Stimulated activated naive CD8-positive, alpha-beta T cell treated with anti-CD3 and anti-CD28 coated beads, Interleukin-15, Interleukin-2, amounts not matched to agents 100 ng/mL and 50 ng/mL, for 24 hours (primary cell): ENCODE measurements around the gene BST1.
A peak's percentile ranks its signal among the peaks of the same experiment; 100 is the strongest.

ENCODE experiments used
- H3K27ac Mint-ChIP-seq: one replicate; pipeline ENCODE4 v1.8.0; 2021; ENCODE audit warnings: mild to moderate bottlenecking, mixed read lengths
- H3K27me3 Mint-ChIP-seq: one replicate; pipeline ENCODE4 v1.8.0; 2021; ENCODE audit warnings: mixed read lengths
- H3K36me3 Mint-ChIP-seq: one replicate; pipeline ENCODE4 v1.8.0; 2021; ENCODE audit warnings: low read depth, mixed read lengths
- H3K4me1 Mint-ChIP-seq: one replicate; pipeline ENCODE4 v1.8.0; 2021; ENCODE audit warnings: low read depth, mixed read lengths
- H3K4me3 Mint-ChIP-seq: one replicate; pipeline ENCODE4 v1.8.0; 2021; ENCODE audit warnings: mild to moderate bottlenecking, mixed read lengths
- H3K9me3 Mint-ChIP-seq: one replicate; pipeline ENCODE4 v1.8.0; 2021; ENCODE audit warnings: mixed read lengths

Gene BST1, protein sequence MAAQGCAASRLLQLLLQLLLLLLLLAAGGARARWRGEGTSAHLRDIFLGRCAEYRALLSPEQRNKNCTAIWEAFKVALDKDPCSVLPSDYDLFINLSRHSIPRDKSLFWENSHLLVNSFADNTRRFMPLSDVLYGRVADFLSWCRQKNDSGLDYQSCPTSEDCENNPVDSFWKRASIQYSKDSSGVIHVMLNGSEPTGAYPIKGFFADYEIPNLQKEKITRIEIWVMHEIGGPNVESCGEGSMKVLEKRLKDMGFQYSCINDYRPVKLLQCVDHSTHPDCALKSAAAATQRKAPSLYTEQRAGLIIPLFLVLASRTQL

DNA sequence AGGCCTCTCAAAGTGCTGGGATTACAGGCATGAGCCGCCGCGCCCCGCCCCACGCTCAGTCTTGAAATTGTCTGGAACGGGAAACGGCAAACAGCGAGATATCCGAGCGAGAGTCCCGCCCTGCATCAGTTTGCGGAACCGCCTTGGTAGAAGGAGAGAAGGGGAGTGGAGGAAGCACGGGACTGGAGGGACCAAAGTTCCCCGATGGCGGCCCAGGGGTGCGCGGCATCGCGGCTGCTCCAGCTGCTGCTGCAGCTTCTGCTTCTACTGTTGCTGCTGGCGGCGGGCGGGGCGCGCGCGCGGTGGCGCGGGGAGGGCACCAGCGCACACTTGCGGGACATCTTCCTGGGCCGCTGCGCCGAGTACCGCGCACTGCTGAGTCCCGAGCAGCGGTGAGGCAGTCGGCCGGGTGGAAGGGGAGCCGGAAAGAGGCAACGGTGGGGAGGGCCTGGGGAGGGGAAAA, at the start of gene BST1:
Gene BST1 (plus strand): TSS at position 125 of the 463 bp plus-strand sequence. CDS start 80 bp downstream, at position 205.
- no peaks in the 10 kb centered on the region for H3K9me3 Mint-ChIP-seq
- peaks cover 4% of the 10 kb centered on the region for H3K4me1 Mint-ChIP-seq
- H3K36me3 Mint-ChIP-seq = no peaks in the 10 kb centered on the region
- peak within 1 kb of the TSS; percentile 46 for H3K27ac Mint-ChIP-seq
- H3K4me3 Mint-ChIP-seq = peak within 1 kb of the TSS; percentile 83
- H3K27me3 Mint-ChIP-seq = peaks cover 24% of the 10 kb centered on the region

DNA sequence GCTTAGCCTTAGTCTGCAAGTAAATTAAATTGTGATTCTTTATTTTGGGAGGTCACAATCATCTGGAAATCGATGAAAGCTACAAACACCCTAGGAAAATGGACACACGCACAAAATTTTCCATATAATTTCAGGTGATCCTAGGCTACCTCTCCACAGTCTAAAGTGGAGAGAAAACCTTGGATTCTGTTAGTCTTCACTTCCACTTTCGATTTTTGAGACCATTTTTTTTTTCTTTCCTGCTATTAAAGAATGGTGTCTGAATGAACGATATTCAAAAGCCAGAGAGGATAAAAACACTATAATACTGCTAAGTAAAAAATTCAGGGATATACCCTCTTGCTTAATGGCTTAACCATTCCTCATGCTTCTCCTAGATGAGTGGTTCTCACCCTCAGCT, 49.4 kb upstream of the BST1 start:
- H3K9me3 Mint-ChIP-seq = no peaks in the 10 kb centered on the region
- no peaks in the 10 kb centered on the region for H3K27me3 Mint-ChIP-seq
- peak overlapping the region; percentile 88 for H3K27ac Mint-ChIP-seq
- H3K36me3 Mint-ChIP-seq = peaks cover 7% of the 10 kb centered on the region
- peaks cover 88% of the 10 kb centered on the region for H3K4me1 Mint-ChIP-seq
- peak overlapping the region; percentile 90 for H3K4me3 Mint-ChIP-seq

DNA sequence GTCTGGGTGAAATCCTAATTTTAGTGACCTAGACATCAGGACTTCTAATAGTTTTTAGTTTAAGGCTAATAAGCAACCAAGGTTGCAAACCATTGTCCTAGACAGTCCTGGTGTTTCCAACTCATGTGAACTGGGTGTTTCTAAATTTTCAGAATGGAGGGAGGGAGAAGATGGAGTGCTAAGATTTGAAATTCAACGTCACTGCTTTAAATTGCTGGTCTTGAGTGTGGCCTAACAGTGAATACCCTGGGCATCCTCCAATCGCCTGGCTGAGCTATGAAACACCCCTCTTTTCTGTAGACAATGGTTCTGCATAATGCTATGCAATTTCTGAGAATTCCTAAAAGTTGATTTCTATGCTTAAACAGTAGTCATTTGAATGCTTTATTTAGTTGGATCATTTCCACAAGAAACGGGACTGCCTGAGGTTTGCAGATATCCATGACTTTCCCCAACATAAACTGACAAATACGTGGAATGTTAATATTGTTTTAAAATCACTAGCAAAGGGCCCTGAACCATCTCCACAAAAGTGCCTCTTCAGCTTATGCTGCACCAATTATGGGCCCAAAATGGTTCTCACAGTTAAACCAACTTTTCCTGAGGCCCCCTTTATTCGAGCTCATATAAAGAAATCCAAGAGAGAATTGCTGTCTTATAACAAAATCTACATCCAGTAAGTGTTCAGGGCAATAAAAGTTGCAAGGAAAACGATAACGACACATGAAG, 48.8 kb upstream of the BST1 start:
- peak overlapping the region; percentile 90 for H3K4me3 Mint-ChIP-seq
- peaks cover 4% of the 10 kb centered on the region for H3K36me3 Mint-ChIP-seq
- peaks cover 86% of the 10 kb centered on the region for H3K4me1 Mint-ChIP-seq
- H3K9me3 Mint-ChIP-seq = no peaks in the 10 kb centered on the region
- no peaks in the 10 kb centered on the region for H3K27me3 Mint-ChIP-seq
- peak overlapping the region; percentile 88 for H3K27ac Mint-ChIP-seq

DNA sequence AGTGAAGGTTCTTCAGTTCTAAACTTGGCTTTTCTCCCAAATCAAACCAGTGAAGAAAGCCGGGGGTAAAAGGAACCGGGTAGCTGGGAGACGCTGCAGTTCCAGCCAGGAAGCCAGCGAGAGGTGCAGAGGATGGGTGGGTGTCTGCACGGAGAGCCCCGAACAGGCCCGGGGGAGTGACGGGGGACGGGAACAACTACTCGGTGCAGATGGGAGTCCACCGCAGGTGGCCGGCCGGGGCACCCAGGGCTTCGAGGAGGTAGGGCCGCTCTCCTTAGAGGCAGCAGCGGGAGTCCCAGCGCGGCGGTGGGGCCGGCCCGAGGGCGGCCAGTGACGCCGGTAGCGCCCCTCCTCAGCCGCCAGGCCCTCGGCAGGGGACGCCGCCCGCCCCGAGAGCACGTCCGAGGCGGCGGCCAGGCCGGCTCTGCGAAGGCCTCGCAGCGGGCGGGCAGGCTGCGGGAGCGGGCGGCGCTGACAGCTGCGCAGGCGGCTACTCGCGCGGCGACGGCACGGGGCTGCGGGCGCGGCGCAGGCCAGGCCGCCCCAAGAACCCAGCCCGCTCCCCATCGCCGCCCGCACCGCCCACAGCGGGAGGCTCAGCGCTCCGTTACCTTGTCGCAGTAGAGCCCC, 48.2 kb upstream of the BST1 start:
- Mint-ChIP-seq H3K27me3 (no peaks in the 10 kb centered on the region), H3K4me1 (peaks cover 86% of the 10 kb centered on the region), H3K4me3 (peak overlapping the region; percentile 90), H3K27ac (peak overlapping the region; percentile 96), H3K36me3 (peaks cover 4% of the 10 kb centered on the region), H3K9me3 (no peaks in the 10 kb centered on the region)

DNA sequence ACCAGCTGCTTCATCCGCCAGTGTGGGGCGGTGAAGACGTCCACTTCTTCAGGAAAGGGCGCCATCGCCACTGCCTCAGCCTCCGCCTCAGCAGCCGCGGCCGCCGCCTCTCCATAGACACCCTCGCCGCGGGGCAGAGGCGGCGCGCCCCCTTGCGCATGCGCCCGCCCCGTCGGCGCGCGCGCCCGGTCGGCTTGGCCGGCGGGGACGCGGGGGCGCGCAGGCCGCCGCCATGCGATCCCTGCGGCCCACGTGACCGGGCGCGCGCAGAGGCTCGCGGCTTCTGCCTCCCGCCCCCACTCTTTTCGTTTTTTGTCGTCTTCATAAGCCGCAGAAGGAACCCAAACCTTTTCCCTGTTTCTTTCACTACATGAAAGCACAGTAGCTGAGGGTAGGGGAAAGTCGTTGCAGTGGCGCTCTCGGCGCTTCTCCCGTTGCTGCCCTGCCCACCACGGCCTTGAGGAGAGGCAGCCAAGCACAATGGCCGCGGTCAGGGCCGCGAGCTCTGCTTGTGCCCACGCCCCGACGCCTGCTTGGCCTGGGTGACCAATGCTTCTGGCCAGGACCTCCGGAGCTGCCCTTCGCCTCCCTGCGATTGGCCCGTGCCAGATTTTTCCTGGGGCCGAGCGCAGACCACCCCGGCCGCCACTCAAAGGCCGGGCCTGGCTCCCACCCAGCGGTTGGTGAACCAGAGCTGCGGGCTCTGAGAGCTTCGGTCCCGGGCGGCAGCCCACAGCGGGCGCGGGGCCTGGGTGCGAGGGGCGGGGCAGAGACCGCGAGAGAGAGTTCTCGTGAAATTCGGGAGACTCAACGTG, 47.4 kb upstream of the BST1 start, which contains the start of gene FBXL5:
Gene FBXL5 (minus strand): TSS at position 135 of the 815 bp plus-strand sequence. CDS start 70 bp downstream, at position 65.
- H3K36me3 Mint-ChIP-seq = peaks cover 4% of the 10 kb centered on the region
- H3K4me1 Mint-ChIP-seq = peaks cover 86% of the 10 kb centered on the region
- H3K27ac Mint-ChIP-seq = peak within 1 kb of the TSS; percentile 96
- peak within 1 kb of the TSS; percentile 90 for H3K4me3 Mint-ChIP-seq
- H3K27me3 Mint-ChIP-seq = no peaks in the 10 kb centered on the region
- H3K9me3 Mint-ChIP-seq = no peaks in the 10 kb centered on the region

DNA sequence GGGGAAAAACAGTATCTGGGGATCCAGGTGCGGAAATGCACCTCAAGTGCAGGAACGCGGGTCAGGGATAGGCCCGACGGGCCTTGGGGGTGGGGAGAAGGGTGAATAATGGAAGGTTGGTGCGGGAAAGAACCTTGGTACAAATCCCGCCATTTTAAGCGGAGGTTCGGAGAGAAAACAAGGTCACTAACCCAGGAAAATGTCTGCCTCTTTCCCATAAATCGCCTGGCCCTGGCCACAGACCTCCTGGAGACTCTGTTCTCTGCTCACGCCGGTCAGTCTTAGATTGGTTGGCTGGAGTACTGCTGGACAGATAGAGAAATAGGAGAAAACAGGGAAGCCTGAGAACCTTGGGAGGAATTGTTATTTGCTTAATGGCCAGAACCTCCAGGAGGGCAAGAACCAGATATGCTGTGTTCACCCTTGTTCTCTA, 46.8 kb upstream of the BST1 start:
- H3K27ac Mint-ChIP-seq = peak overlapping the region; percentile 96
- H3K9me3 Mint-ChIP-seq = no peaks in the 10 kb centered on the region
- peaks cover 4% of the 10 kb centered on the region for H3K36me3 Mint-ChIP-seq
- no peaks in the 10 kb centered on the region for H3K27me3 Mint-ChIP-seq
- peaks cover 86% of the 10 kb centered on the region for H3K4me1 Mint-ChIP-seq
- H3K4me3 Mint-ChIP-seq = peak overlapping the region; percentile 90

DNA sequence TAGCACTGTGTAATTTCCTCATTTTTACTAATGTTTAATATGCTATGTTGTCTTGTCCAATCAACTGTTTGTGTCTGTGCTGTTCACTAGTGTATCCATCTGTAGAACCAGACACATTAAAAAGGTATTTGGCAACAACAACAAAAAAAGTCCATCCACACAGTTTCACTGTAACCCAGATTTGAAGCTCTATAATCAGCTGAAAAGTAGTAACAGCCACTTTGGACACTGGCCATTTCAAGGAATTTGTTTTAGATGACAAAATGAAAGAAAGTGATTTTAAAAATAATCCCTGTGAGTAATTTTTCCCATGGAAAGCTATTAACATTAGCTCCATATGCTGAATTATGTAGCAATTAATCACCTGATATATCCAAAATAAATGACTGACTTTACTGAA, 45.5 kb upstream of the BST1 start:
- Mint-ChIP-seq H3K4me3 (no peak overlapping the region), H3K4me1 (peaks cover 77% of the 10 kb centered on the region), H3K36me3 (peaks cover 4% of the 10 kb centered on the region), H3K27me3 (no peaks in the 10 kb centered on the region), H3K27ac (no peak overlapping the region), H3K9me3 (no peaks in the 10 kb centered on the region)

DNA sequence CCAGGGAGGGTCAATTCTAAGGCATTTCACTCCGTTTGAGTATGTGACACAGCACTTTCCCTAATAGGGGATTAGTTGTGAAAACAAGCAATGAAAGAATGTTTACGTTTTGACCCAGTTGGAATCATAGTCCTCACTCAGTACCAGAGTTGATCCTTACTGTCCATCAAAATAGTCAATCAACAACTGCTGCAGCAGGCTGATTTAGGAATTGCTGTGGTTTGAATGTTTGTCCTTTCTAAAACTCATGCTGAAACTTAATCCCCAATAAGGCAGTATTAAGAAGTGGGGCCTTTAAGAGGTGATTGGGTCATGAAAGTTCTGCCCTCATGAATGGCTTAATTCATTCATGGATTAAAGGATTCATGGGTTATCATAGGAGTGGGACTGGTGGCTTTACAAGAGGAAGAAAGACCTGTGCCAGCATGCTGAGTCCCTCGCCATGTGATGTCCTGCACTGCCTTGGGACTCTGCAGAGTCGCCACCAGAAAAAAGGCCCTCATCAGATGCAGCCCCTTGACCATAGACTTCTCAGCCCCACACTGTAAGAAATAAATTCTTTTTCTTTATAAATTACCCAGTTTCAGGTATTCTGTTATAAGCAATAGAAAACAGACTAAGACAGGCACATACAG, 44.6 kb upstream of the BST1 start:
- Mint-ChIP-seq H3K4me1 (peaks cover 69% of the 10 kb centered on the region), H3K27me3 (no peaks in the 10 kb centered on the region), H3K4me3 (no peak overlapping the region), H3K27ac (no peak overlapping the region), H3K9me3 (no peaks in the 10 kb centered on the region), H3K36me3 (peaks cover 4% of the 10 kb centered on the region)

DNA sequence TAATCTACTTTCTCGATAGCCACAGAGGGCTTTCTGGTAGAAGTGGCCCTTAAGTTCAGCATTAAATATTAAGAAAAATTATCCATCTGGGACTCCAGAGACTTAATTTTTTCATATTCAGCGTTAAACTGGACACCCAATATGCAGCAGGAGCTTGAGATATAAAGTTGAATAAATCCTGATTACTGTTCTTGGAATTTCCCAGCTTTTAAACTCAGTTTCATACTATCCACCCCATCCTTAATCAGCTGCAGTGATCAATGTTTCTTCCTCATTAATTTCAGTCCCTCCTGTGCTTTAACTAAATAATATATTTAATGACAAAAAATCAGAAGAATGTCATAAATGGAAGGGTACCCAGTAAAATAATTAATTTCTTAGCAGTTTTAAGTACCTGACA, 44.1 kb upstream of the BST1 start:
- no peaks in the 10 kb centered on the region for H3K27me3 Mint-ChIP-seq
- no peaks in the 10 kb centered on the region for H3K9me3 Mint-ChIP-seq
- peaks cover 63% of the 10 kb centered on the region for H3K4me1 Mint-ChIP-seq
- H3K36me3 Mint-ChIP-seq = peaks cover under 1% of the 10 kb centered on the region
- no peak overlapping the region for H3K27ac Mint-ChIP-seq
- no peak overlapping the region for H3K4me3 Mint-ChIP-seq

DNA sequence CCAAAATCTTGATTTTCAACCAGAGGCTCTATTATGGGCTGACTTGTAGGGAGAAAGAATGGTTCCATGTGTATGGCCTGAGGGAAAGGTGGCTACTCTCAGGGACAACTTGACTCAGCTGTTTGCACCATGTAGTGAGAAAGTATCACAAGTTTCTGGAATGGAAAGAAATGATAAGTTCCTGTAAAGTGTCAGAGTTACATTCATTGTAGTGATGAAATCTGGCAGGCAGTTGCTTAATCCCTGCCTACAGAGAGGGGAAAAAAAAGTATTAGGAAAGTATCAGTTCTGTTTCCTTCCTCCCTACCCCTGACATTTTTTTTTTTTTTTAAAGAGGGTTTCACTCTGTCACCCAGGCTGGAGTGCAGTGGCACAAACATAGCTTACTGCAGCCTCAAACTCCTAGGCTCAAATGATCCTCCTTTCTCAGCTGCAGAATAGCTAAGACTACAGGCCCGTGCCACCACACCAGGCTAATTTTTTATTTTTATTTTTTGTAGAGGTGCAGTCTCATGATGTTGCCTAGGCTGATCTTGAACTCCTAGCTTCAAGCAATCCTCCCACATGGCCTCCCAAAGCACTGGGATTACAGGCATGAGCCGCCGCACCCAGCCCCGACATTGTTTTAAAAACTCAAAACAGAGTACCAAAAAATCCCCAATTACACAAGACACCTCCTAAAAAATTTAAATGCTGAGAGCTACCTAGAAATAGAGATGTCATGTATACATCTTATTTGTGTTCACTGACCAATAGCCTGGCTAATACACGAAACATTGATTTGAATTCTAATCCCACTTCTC, 42.9 kb upstream of the BST1 start:
- Mint-ChIP-seq H3K36me3 (no peaks in the 10 kb centered on the region), H3K27me3 (no peaks in the 10 kb centered on the region), H3K9me3 (no peaks in the 10 kb centered on the region), H3K4me1 (peaks cover 61% of the 10 kb centered on the region), H3K27ac (peak overlapping the region; percentile 83), H3K4me3 (peak overlapping the region; percentile 15)

DNA sequence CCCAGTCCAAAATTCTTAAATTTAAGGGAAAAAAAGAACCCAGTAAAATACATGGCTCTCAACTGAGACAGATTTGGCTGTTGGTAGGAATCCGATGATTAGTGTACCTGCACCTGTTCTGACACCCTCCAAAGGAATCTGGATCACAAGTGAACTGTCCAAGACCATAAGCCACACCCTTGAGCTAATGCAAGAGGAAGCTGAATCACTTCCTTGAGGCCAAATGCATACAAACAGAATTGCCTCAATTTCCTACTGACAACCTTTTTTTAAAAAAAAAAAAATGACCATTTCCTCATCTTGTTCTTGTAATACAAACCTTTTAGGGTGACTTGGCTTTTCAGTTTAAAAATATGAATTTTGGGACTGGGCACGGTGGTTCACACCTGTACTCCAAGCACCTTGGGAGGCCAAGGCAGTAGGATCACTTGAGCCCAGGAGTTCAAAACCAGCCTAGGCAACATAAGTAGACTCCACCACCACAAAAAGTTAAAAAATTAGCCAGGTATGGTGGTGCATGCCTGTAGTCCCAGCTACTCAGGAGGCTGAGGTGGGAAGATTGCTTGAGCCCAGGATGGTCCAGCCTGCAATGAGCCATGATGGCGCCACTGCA, 37.0 kb upstream of the BST1 start:
- Mint-ChIP-seq H3K9me3 (no peaks in the 10 kb centered on the region), H3K27ac (no peak overlapping the region), H3K36me3 (peaks cover 11% of the 10 kb centered on the region), H3K4me1 (peaks cover 30% of the 10 kb centered on the region), H3K27me3 (no peaks in the 10 kb centered on the region), H3K4me3 (no peak overlapping the region)

DNA sequence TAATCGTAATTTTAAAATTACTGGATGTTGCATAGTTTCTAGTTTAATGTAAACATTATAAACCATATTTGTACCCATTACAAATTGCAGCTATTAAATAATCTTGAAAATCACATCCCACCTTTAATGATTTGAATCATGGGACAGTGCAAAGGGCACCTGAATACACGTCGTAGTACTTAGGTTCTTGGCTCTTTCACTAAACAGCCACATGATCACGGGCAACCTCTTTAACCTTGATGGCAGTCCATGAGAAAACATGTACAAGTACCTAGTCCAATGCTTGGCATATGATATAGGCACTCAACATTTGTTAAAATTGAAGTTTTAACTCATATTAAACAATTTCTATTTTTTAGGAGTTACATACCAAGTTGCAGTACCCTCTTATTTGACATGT, 35.9 kb upstream of the BST1 start:
- Mint-ChIP-seq H3K4me3 (no peak overlapping the region), H3K4me1 (peaks cover 24% of the 10 kb centered on the region), H3K9me3 (no peaks in the 10 kb centered on the region), H3K36me3 (peaks cover 11% of the 10 kb centered on the region), H3K27me3 (no peaks in the 10 kb centered on the region), H3K27ac (no peak overlapping the region)
